HG02642 (cell line): ENCODE data around the gene MCEMP1.

Experiments
- ATAC-seq: cut with Tn5 transposase; IDR thresholded peaks from one replicate; pipeline ENCODE4 v1.9.1; 2021; ENCODE audit warnings: mild to moderate bottlenecking; ENCODE audit not compliant: unreplicated experiment, poor library complexity

Gene MCEMP1, protein sequence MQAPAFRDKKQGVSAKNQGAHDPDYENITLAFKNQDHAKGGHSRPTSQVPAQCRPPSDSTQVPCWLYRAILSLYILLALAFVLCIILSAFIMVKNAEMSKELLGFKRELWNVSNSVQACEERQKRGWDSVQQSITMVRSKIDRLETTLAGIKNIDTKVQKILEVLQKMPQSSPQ

DNA sequence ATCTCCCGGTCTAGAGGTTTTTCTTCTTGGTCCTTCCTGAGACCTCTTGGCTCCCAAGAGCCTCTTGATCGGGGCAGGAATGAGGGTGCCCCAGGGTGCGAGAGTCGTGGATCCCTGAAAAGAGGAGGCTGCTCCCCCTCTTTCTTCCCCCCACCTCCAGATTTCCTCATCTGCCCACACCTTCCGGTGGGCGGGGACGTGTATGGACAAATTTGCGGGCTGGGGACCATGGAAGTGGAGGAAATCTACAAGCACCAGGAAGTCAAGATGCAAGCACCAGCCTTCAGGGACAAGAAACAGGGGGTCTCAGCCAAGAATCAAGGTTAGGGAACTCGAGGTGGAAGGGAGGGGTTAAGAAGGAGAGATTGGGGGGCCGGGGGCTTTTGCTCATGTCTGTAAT is at the start of gene MCEMP1:
Gene MCEMP1 (plus strand): TSS at position 237 of the 400 bp plus-strand sequence. CDS start 31 bp downstream, at position 268.
- no peak for ATAC-seq

DNA sequence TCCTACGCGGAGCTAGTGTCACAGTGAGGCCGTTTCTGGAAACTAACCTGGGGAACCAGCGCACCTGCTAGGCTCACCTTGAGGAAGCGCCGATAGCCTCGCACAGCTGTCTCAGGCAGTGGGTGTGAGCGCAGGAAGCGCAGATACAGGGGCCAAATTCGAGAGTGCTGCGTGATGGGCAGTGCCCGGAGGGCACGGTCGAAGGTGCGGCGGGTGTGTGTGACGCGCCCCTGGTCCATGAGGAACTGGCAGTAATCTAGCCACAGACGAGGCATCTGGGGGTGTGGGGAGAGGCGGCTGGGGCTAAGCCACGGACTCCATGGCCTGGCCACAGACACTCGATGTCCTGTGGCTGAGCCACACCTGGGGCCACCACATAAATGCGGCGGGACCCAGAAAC is 49.7 kb upstream of the MCEMP1 start:
- no peak for ATAC-seq

DNA sequence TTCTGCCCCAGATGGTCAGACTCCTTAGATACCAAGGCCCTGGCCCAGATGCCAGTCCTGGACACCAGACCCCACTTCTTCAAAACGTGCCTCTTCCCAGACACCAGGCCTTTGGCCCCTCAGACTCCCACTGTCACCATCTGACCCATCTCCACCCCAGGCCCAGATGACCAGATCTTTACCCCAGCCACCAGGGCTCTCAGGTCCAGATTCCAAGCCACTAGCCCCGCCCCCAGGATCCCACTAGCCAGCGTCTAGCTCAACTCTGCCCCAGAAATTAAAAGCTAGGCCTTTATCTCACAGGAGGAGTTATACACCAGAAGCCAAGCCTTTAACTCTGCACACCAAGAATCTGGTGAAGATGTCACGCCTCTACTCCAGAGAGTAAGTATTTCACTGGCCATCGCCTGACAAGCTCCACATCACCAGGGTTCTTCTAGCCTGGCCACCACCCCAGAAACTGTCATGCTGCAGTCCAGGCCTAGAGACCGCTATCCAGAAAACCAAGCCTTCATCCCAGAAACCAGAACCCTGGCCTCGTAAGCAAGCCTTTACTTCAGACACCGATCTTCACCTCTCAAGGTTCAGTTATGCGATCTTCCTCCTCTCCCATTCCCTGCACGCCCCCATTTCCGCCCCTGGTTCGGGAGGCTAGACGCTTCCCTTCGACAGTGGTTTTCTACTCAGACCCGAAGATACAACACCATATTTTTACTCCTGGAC is 48.1 kb upstream of the MCEMP1 start:
- no peak for ATAC-seq

DNA sequence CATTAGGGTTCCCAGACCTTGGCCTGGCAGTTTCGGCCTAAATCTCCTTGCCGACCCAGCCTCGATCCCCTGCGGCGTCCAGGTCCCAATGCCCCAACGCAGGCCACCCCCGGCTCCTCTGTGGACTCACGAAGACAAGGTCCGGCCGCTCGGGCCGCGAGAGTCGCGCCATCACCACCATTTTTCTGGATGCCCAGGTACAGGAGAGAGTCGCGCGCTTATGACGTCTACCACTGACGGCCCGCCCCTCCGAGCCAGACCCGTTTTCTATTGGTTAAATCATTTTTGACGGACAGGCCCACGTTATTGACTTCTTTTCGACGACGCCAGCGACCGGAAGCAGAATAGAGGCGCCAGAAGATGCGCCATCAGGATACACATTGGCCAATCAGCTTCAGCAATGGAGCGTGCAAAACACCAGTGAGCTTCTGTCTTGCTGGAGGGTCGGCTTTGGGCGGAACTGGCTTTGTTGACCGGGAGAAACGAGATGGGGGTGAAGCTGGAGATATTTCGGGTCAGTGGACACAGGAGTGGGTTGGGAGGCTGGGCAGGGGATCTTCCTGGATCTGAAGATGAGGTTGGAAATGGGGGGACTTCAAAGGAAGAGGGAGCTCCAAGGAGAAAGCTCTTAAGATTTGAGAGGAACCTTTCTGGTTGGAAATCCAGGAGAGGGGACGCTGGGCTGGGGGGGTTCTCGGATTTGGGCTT is 47.4 kb upstream of the MCEMP1 start, which contains the start of the genes PET100 and XAB2:
Gene PET100 (plus strand): TSS at position 447 of the 708 bp plus-strand sequence. CDS start 41 bp downstream, at position 488.
Gene XAB2 (minus strand): TSS at position 199 of the 708 bp plus-strand sequence. CDS start 18 bp downstream, at position 181.
- ATAC-seq: peak; percentile 86

DNA sequence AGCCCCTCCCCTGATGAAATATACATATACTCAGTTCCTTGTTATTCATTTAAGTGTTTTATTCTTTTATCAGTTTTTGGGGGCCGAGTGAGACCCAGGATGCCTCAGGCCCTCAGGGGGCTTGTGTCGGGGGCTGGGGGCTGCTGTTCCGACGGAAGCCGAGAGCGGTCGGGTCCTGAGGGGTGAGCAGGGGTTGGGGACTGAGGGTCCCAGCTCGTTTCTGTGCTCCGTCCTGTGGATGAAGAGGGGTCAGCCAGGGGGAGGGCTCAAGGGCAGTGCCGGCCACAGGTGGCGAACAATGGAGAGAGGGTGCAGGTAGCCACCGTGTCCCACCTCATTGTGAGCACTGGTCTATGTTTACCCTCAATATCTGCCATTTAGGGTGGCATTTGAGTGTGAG is 45.3 kb upstream of the MCEMP1 start:
- no peak for ATAC-seq

DNA sequence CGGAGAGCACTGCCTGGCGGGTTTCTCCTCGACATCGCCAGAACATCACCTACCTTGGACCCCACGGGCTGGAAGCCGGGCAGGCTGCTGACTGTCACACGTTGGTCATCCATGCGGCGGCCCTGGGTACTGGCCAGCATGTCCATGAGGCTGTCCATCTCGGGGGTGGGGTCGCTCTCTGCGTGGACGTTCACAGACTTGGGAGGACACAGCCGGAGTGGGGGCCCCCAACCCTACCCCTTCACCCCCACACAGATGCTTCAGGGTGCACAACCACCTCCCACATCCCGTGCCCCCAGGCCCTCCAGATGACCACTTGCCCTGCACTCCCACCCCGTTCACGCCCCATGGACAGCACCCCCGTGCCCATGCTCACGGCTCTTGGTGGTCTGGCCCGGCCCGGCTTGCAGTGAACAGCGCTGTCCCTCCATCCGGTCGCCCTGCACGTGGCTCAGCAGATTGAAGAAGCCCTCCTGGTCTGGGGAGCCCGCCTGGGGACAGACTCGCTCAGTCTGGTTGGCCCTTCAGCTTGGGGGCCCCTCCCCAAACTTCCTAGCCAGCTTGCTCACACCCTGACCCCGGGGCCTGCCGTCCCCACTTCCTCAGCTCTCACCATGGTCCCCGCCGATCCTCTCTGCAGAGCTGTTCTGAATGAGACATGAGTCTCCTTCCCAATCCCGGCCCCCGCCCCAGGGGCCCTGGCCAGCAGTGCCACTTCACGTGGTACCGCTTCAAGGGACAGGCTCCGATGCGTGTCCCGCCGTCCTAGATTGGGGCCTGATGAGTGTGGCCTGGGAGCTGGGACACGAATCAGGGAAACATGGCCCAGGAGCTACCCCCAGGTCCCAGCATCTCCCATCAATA is 44.3 kb upstream of the MCEMP1 start:
- ATAC-seq: no peak

DNA sequence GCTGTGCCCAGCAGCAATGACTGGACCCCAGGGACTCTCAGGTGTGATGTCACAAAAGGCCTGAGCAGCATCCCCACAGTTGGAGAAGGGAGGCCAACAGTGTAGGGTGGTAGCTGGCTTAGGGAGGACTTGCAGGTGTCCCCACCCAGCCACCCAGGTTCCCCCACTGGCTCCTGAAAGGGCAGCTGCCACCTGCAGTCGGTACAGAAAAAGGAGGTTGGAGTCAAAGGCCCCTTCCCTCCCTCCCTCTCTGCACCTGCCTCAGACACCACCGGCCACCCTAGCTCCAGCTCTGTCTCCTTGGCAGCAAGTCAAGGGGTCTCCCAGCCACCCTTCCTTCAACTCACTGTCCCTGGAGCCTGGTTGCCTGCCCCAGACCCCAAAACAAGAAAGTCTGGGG is 43.2 kb upstream of the MCEMP1 start, which contains the start of gene PCP2:
Gene PCP2 (minus strand): TSS at position 22 of the 400 bp plus-strand sequence. CDS start 262 bp downstream, outside the sequence.
- no peak for ATAC-seq

DNA sequence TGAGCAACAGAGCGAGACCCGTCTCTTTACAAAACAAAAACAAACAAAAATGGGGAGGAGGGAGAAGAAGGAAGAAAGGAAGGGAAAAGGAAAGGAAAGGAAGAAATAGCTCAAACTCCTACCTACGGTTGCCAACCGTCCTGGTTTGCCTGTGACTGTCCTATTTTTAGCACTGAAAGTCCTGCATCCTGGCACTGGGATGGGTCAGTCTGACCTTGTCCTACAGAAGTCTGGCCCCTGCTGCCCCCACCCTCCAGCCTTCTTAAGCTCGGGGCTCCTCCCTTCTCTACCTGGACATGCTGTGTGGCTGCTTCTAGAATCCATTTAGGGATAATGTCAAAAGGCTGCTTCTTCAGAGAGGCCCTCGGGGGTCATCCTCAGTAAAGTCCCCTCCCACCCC is 41.2 kb upstream of the MCEMP1 start:
- ATAC-seq: no peak

DNA sequence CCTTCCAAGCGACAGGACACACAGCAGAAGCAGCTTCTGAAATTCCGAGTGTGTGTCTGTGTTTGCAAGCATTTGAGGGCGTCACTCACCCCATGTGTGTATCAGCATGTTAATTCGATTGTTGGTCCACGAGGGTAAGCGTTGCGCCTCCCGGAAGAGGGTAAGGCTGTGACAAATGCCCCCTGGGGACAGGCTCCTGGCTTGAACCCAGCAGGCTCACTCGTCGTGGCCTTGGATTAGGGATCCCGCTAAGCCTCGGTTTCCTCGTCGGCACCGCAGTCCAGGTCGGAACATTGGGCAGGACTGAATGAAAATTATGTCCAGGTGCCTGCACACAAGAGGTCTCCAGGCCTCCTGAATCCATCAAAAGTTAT is 40.6 kb upstream of the MCEMP1 start:
- no peak for ATAC-seq

DNA sequence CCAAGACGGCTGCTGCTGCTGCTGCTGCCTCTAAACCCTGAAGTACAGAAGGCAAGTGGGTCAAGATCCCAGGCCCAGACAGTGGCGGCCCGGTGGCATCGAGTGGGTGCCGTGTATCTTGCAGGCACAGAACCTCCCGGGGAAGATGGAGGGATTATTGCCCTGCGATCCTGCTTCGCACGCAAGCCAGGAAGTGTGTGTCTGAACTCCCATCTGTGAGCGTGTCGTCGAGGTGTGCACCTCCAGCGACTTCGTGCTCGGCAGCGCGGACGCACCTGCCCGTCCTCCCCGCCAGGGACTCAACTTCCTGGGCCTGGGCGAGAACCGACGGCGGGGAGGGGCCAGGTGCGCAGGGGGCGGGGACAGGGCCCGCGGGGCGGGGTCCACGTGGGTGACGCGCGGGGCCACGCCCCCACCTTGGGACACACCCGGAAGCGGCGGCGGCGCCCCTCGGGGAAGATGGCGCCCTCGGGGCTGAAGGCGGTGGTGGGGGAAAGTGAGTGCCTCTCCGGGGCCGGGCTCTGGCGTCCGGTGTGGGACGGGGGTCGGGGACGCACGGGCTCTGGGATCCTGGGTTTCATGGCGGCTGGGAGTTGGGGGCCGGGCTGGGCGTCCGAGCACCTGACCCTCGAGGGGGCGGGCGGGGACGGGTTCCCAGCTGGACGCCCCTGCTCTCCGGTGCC is 40.1 kb upstream of the MCEMP1 start, which contains the start of gene STXBP2:
Gene STXBP2 (plus strand): TSS at position 420 of the 683 bp plus-strand sequence. CDS start 40 bp downstream, at position 460.
- ATAC-seq: peak; percentile 72

DNA sequence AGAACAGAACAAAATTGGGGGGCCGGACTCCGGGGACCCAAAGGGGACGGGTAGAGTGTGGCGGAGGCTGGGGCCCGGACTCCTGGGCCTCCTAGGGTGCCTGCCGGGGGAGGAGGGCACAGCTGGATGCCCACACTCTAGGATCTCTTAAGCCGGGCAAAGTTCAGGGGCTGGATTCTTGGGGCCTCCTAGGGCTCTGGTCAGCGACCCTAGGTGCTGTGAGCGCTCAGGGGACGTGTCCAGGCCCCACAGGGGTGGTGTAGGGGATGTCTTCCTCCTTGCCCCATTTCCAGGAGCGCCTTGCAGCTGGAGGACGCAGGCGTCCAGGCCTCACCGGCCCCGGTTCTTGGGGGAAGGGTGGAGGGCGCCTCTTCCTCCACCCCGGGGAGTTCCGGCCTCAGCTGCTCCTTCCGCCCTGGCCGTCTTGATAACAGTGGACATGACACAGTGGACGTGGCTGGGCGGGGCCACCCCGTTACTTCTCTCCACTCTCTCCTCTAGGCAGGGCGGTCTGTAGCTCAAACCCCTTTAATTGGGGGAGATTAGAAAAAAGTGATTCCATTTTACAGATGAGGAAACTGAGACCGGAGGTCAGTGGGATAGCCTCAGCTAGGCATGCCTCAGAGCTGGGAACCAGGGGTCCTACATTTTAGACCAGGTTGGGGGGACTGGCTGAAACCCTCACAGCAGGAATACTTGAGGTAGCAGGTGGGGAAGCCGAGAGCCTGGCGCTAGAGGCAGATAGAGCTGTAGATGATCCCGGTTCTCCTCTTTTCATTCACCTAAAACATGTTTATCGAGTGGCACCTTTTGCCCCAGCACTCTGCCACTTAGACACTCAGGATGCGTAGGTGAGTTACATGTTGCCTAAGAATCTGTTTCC is 39.3 kb upstream of the MCEMP1 start:
- ATAC-seq: peak; percentile 9

DNA sequence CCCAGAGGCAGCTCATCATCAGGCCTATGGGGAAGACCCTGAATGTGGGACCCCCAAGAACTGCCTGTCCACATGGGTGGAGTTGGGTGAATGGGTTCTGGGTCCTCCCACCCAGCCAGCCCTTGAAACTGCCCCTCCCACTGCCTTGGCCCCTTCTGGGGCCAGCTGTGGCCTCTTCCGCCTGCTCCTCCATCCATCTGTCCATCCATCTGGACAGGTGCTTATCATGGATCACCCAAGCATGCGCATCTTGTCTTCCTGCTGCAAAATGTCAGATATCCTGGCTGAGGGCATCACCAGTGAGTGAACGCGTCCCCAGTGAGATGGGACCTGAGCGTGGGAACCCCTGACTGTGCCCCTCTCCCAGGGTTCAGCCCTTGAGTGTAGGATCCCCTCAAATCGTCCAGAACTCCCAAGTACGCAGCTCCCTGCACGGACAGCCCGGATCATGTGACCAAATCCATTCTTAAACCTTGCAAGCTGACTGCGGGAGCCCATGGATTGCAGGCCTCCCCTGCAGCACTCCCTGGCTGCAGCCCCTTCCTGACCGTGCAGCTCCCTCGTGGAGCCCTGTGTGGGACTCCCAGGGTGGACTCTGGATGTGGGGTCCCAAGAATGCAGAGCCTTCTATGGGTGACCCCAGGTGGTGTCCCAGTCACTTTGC is 38.0 kb upstream of the MCEMP1 start:
- ATAC-seq: no peak

DNA sequence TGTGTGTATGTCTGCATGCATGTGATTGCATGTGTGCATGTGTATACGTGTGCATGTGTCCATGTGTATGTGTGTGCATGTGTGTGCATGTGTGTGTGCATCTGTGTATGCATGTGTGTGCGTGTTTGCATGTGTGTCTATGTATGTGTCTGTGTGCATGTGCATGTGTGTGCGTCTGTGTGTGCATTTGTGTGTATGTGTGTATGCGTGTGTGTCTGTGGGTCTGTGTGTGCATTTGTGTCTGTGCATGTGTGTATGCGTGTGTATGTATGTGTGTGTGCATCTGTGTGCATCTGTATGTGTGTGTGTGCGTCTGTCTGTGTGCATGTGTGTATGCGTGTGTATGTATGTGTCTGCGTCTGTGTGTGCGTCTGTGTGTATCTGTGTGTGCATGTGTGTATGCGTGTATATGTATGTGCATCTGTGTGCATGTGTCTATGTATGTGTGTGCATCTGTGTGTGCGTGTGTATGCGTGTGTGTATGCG is 37.0 kb upstream of the MCEMP1 start:
- ATAC-seq: no peak

DNA sequence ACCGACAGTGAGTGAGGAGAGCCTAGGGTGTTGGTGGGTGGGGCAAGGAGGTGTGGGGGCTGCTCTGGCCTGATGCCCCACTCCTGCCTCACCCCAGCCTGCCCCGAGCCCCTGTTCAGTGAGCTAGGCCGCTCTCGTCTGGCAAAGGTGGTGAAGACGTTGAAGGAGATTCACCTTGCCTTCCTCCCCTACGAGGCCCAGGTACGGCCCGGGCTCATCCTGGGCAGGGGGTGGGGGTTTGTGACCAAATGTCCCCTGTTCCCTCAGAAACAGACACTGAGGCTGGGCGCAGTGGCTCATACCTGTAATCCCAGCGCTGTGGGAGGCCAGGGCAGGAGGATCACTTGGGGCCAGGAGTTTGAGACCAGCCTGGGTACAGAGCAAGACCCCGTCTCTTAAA is 36.1 kb upstream of the MCEMP1 start:
- no peak for ATAC-seq

DNA sequence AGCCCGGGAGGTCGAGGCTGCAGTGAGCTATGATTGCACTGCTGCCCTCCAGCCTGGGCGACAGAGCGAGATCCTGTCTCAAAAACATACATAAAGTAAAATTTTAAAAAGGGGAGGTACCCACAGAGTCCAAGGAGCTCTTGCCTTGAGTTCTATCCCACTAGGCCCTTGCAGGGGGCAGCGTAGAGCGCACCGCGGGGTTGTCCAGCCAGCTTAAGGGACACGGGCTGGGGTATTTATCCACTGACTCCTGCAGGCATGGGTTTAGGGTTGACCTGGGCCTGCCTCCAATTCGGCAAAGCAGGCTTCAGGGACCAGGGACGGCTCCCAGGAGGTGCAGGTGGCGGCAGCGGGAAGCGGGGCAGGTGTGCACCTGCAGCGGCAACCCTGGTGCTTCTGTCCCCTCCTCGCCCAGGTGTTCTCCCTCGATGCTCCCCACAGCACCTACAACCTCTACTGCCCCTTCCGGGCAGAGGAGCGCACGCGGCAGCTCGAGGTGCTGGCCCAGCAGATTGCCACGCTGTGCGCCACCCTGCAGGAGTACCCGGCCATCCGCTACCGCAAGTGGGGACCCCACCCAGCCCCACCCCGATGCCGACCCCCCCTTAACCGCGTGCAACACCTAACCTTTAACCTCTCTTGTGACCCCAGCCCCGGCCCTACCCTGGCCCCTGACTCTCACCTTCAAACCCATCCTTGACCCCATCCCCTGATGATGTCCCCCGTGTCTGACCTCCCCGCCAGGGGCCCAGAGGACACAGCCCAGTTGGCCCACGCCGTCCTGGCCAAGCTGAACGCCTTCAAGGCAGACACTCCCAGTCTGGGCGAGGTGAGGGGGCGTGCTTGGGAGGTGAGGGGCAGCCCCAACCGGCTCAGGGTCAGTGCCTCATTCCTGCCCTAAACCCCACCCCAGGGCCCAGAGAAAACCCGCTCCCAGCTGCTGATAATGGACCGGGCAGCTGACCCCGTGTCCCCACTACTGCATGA is 35.3 kb upstream of the MCEMP1 start:
- no peak for ATAC-seq

DNA sequence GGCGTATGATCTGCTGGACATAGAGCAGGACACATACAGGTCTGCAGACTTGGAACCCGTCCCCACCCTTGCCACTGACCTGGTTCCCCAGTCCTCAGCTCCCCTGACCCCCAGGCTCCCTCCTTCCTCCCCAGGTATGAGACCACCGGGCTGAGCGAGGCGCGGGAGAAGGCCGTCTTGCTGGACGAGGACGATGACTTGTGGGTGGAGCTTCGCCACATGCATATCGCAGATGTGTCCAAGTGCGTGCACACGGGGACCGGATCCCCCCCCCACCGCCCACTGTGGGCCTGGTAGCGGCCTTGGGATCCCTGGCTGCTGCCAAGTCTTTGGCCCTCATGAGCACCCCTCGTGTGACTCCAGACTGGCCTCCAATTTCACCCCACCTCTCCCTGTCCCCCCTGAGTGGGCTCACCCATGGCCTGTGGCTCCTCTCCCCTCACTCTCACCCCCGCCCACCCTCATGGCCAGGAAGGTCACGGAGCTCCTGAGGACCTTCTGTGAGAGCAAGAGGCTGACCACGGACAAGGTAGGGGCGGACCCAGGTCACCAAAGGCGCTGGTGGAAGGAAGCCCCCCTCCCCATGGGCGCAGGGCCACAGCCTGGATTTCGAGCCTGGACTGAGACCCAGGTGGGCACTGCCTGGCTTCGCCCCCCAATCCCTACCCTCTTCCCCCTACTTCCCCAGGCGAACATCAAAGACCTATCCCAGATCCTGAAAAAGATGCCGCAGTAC is 34.4 kb upstream of the MCEMP1 start:
- no peak for ATAC-seq
